ENCODE measurements around the gene PDE8A. TPM values are rescaled to one million over a fixed set of nuclear protein-coding genes. Genes with fewer than 3 reads are reported as not detected.
"Not testable (repeated sequence)": the region's sequence is repeated elsewhere in the genome, so short reads cannot be mapped to it uniquely, and the experiment has no call there.

Gene PDE8A
- total RNA-seq, 1 donor from 2014 or later = 23.7 TPM

DNA sequence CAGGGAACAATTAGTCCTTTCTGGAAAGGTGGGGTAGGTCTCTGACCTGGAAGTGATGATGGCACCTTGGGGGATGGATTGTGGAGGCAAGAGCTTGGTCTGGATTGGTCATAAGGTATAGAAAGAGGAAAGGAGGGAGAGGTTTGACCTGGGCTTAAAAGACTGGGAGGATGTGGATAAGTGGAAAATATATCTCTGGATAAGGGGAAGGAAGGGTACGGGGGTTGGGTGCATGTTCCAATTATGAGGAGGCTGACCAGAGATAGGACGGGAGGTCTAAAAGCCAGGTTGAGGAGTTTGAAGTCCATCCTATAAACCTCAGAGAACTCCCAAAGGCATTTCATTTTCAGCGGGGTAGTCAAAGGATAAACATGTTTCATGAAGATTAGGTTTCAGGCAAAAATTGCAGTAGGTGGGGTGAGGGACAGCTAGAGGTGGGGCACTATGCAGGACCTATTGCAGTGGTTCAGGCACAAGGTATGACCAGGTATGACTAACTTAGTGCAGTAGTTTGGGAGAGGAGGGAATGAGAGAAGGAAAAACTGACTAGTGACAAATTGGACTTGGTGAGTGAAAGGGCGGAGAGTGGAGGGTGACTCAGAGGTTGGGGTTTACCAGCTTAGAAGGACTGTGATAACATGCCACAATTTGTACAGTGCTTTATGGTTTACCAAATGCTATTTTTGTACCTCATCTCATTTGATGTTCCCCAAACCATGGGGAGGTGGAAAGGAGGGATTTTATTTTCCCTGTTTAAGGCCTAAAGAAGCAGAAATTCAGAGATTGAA, 10.7 kb downstream of the PDE8A start:
- DNase-seq (ENCODE audit: extremely low spot score, unreplicated experiment) = no peak
- Mint-ChIP-seq H3K9me3 (ENCODE audit: unreplicated experiment) (no peaks in the 10 kb centered on the region), H3K27me3 (ENCODE audit: unreplicated experiment) (no peaks in the 10 kb centered on the region), H3K36me3 (ENCODE audit: unreplicated experiment) (no peaks in the 10 kb centered on the region), H3K4me1 (ENCODE audit: unreplicated experiment) (peaks cover 16% of the 10 kb centered on the region), H3K27ac (ENCODE audit: unreplicated experiment) (no peak overlapping the region), H3K4me3 (ENCODE audit: unreplicated experiment) (no peak overlapping the region)
- TF ChIP-seq, protein P1, sequence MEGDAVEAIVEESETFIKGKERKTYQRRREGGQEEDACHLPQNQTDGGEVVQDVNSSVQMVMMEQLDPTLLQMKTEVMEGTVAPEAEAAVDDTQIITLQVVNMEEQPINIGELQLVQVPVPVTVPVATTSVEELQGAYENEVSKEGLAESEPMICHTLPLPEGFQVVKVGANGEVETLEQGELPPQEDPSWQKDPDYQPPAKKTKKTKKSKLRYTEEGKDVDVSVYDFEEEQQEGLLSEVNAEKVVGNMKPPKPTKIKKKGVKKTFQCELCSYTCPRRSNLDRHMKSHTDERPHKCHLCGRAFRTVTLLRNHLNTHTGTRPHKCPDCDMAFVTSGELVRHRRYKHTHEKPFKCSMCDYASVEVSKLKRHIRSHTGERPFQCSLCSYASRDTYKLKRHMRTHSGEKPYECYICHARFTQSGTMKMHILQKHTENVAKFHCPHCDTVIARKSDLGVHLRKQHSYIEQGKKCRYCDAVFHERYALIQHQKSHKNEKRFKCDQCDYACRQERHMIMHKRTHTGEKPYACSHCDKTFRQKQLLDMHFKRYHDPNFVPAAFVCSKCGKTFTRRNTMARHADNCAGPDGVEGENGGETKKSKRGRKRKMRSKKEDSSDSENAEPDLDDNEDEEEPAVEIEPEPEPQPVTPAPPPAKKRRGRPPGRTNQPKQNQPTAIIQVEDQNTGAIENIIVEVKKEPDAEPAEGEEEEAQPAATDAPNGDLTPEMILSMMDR (IDR thresholded peaks at IDR 0.05) = no peak

DNA sequence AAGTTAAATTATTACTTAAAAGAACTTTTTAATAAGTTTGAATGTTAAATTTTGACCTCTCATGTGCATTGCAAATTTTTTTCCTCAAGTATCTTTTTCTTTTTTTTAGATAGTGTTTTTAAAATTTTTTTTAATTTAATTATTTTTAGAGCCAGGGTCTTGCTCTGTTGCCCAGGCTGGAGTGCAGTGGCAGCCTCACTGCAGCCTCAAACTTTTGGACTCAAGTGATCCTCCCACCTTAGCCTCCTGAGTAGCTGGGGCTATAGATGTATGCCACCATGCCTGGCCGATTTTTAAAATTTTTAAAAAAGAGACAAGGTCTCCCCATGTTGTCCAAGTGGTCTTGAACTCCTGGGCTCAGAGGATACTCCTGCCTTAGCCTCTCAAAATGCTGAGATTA, 14.4 kb downstream of the PDE8A start:
- no peaks in the 10 kb centered on the region for H3K27me3 Mint-ChIP-seq (ENCODE audit: unreplicated experiment)
- H3K27ac Mint-ChIP-seq (ENCODE audit: unreplicated experiment) = no peak overlapping the region
- TF ChIP-seq, protein P1 (IDR thresholded peaks at IDR 0.05) = no peak
- H3K9me3 Mint-ChIP-seq (ENCODE audit: unreplicated experiment) = no peaks in the 10 kb centered on the region
- DNase-seq (ENCODE audit: extremely low spot score, unreplicated experiment) = no peak
- peaks cover 27% of the 10 kb centered on the region for H3K4me1 Mint-ChIP-seq (ENCODE audit: unreplicated experiment)
- no peak overlapping the region for H3K4me3 Mint-ChIP-seq (ENCODE audit: unreplicated experiment)
- no peaks in the 10 kb centered on the region for H3K36me3 Mint-ChIP-seq (ENCODE audit: unreplicated experiment)

DNA sequence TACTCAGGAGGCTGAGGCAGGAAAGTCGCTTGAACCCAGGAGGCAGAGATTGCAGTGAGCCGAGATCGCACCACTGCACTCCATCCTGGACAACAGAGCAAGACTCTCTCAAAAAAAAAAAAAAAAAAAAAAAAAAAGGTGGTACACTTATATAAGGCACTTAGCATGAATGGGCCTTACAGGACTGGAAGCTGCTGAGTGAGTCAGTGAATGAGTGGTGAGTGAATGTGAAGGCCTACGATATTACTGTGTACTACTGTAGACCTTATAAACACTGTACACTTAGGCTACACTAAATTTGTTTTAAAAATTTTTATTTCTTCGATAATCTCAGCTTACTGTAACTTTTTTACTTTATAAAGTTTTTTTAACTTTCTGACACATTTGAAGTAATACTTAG, 15.1 kb downstream of the PDE8A start:
- not testable (repeated sequence) for H3K27me3 Mint-ChIP-seq (ENCODE audit: unreplicated experiment); H3K4me3 Mint-ChIP-seq (ENCODE audit: unreplicated experiment); H3K36me3 Mint-ChIP-seq (ENCODE audit: unreplicated experiment); DNase-seq (ENCODE audit: extremely low spot score, unreplicated experiment); H3K9me3 Mint-ChIP-seq (ENCODE audit: unreplicated experiment); H3K27ac Mint-ChIP-seq (ENCODE audit: unreplicated experiment)
- H3K4me1 Mint-ChIP-seq (ENCODE audit: unreplicated experiment) = peaks cover 26% of the 10 kb centered on the region

DNA sequence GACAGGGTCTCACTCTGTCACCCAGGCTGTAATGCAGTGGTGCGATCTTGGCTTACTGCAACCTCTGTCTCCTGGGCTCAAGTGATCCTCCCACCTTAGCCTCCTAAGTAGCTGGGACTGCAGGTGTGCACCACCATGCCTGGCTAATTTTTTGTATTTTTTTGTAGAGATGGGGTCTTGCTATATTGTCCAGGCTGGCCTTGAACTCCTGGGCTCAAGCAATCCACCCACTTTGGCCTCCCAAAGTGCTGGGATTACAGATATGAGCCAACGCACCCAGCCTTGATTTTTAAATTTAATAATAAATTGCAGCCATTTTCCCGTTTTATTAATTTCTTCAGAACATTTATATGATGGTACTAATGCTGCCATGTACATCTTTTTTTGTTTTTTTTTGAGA, 15.6 kb downstream of the PDE8A start:
- H3K36me3 Mint-ChIP-seq (ENCODE audit: unreplicated experiment); H3K27me3 Mint-ChIP-seq (ENCODE audit: unreplicated experiment); H3K4me3 Mint-ChIP-seq (ENCODE audit: unreplicated experiment); DNase-seq (ENCODE audit: extremely low spot score, unreplicated experiment); H3K27ac Mint-ChIP-seq (ENCODE audit: unreplicated experiment); H3K9me3 Mint-ChIP-seq (ENCODE audit: unreplicated experiment): not testable (repeated sequence)
- peaks cover 23% of the 10 kb centered on the region for H3K4me1 Mint-ChIP-seq (ENCODE audit: unreplicated experiment)

DNA sequence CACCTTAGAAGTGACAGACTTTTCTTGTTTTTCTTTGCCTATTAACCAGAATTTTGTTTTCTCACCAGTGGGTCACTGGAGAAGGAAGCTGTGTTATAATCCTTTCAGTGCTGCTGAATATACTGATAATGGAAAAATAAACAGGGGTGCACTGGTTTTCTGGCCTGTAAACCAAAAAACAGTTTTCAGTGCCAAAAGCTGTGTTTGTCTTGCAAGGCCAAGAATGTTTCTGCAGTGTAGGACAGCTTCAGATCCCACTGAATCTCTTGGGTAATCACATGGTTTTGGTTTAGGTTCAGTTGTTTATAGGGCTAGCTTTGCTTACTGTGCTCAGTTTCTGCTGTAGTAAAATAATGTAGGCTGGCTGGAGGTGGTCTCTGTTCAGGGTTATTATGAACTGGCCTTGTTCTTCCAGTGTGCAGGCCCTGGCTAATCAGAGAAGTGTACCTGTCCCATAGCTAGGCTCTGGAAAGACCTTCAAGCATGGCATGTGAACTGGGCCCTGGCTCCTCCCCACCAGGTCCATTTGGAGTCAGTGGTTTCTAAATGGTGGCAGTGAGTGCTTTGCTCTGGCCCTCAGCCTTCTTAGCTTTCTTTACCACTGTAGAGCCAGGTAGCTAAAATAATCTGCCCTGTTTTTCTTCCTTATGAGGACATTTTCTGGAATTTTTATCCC, 18.7 kb downstream of the PDE8A start:
- Mint-ChIP-seq H3K9me3 (ENCODE audit: unreplicated experiment) (no peaks in the 10 kb centered on the region), H3K27ac (ENCODE audit: unreplicated experiment) (peak overlapping the region; percentile 44), H3K4me3 (ENCODE audit: unreplicated experiment) (no peak overlapping the region), H3K27me3 (ENCODE audit: unreplicated experiment) (no peaks in the 10 kb centered on the region), H3K36me3 (ENCODE audit: unreplicated experiment) (no peaks in the 10 kb centered on the region), H3K4me1 (ENCODE audit: unreplicated experiment) (peaks cover 20% of the 10 kb centered on the region)
- no peak for DNase-seq (ENCODE audit: extremely low spot score, unreplicated experiment)
- TF ChIP-seq, protein P1 (IDR thresholded peaks at IDR 0.05) = no peak

DNA sequence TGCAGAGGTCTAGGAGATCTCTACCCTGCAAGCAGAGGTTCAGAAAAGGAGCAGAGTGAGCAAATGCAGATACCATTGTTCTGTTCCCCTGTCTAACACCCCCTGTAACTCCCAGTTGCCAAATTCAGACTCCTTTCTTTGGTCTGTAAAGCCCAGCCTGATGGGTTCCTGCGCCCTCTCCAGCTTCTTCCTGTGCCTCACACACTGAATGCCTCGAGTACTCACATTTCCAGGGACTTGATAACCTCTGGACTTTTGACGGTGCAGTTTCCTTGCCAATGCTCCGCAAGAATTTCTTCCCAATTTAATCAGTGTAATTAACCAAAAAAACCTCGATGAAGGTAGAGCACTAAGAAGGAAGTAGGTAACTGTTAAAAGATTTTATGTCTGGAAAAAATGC, 19.3 kb downstream of the PDE8A start:
- Mint-ChIP-seq H3K9me3 (ENCODE audit: unreplicated experiment) (no peaks in the 10 kb centered on the region), H3K36me3 (ENCODE audit: unreplicated experiment) (no peaks in the 10 kb centered on the region), H3K4me3 (ENCODE audit: unreplicated experiment) (no peak overlapping the region), H3K27me3 (ENCODE audit: unreplicated experiment) (no peaks in the 10 kb centered on the region), H3K27ac (ENCODE audit: unreplicated experiment) (no peak overlapping the region), H3K4me1 (ENCODE audit: unreplicated experiment) (peaks cover 22% of the 10 kb centered on the region)
- TF ChIP-seq, protein P1 (IDR thresholded peaks at IDR 0.05) = no peak
- DNase-seq (ENCODE audit: extremely low spot score, unreplicated experiment) = no peak

Data from osteocyte (in vitro differentiated cells).